ENCODE data around the gene SEC24B.
"Not testable (repeated sequence)": the region's sequence is repeated elsewhere in the genome, so short reads cannot be mapped to it uniquely, and the experiment has no call there.

Gene SEC24B

GRCh38 chr4:109444182-109444844 lies 10.7 kb downstream of the SEC24B start:
- in situ Hi-C loops (cut with HindIII; ENCODE audit: low pct_ligation_motif_present, low sequenced_read_pairs) = no loop called here
- Histone ChIP-seq H3K27me3 (replicated peaks) (no peaks in the 10 kb centered on the region), H3K27ac (no peak overlapping the region), H3K36me3 (replicated peaks) (peaks cover 5% of the 10 kb centered on the region), H3K4me3 (ENCODE audit: low read depth, low read length) (no peak overlapping the region)
- TF ChIP-seq CTCF (IDR thresholded peaks at IDR 0.05; ENCODE audit: low read depth, low read length, missing control alignments) = no peak
- DNase-seq = no peak

GRCh38 chr4:109447278-109447677 lies 13.7 kb downstream of the SEC24B start:
- in situ Hi-C loops (cut with HindIII; ENCODE audit: low pct_ligation_motif_present, low sequenced_read_pairs) = no loop called here
- no peak for TF ChIP-seq CTCF (IDR thresholded peaks at IDR 0.05; ENCODE audit: low read depth, low read length, missing control alignments)
- DNase-seq = no peak
- no peak overlapping the region for H3K4me3 ChIP-seq (ENCODE audit: low read depth, low read length)
- H3K27me3 ChIP-seq (replicated peaks) = no peaks in the 10 kb centered on the region
- peaks cover 5% of the 10 kb centered on the region for H3K36me3 ChIP-seq (replicated peaks)
- H3K27ac ChIP-seq = no peak overlapping the region

GRCh38 chr4:109451544-109452273 lies 18.1 kb downstream of the SEC24B start:
- no peak for TF ChIP-seq CTCF (IDR thresholded peaks at IDR 0.05; ENCODE audit: low read depth, low read length, missing control alignments)
- in situ Hi-C loops (cut with HindIII; ENCODE audit: low pct_ligation_motif_present, low sequenced_read_pairs) = no loop called here
- Histone ChIP-seq H3K4me3 (ENCODE audit: low read depth, low read length) (no peak overlapping the region), H3K27me3 (replicated peaks) (no peaks in the 10 kb centered on the region), H3K27ac (no peak overlapping the region), H3K36me3 (replicated peaks) (no peaks in the 10 kb centered on the region)
- DNase-seq = no peak

- H3K36me3 ChIP-seq (replicated peaks); in situ Hi-C loops (cut with HindIII; ENCODE audit: low pct_ligation_motif_present, low sequenced_read_pairs); DNase-seq; H3K4me3 ChIP-seq (ENCODE audit: low read depth, low read length); H3K27ac ChIP-seq; H3K27me3 ChIP-seq (replicated peaks): not testable (repeated sequence)
These were observed 19.5 kb downstream of the SEC24B start for GRCh38 chr4:109453110-109453509.

GRCh38 chr4:109462297-109462696 lies 28.7 kb downstream of the SEC24B start:
- no peaks in the 10 kb centered on the region for H3K27me3 ChIP-seq (replicated peaks)
- H3K36me3 ChIP-seq (replicated peaks) = peaks cover 16% of the 10 kb centered on the region
- in situ Hi-C loops (cut with HindIII; ENCODE audit: low pct_ligation_motif_present, low sequenced_read_pairs) = no loop called here
- no peak overlapping the region for H3K4me3 ChIP-seq (ENCODE audit: low read depth, low read length)
- DNase-seq = no peak
- no peak for TF ChIP-seq CTCF (IDR thresholded peaks at IDR 0.05; ENCODE audit: low read depth, low read length, missing control alignments)
- no peak overlapping the region for H3K27ac ChIP-seq

GRCh38 chr4:109462802-109463201 lies 29.2 kb downstream of the SEC24B start:
- in situ Hi-C loops (cut with HindIII; ENCODE audit: low pct_ligation_motif_present, low sequenced_read_pairs) = no loop called here

More at GRCh38 chr4:109462802-109463201, 29.2 kb downstream of the SEC24B start:
- TF ChIP-seq CTCF (IDR thresholded peaks at IDR 0.05; ENCODE audit: low read depth, low read length, missing control alignments) = no peak
- Histone ChIP-seq H3K27ac (no peak overlapping the region), H3K36me3 (replicated peaks) (peaks cover 16% of the 10 kb centered on the region), H3K27me3 (replicated peaks) (no peaks in the 10 kb centered on the region), H3K4me3 (ENCODE audit: low read depth, low read length) (no peak overlapping the region)
- DNase-seq = no peak
